Stimulated activated CD4-positive, alpha-beta T cell treated with anti-CD3 and anti-CD28 coated beads, Interleukin-15, amount 100 ng/mL, for 48 hours (primary cell): ENCODE data around the gene PDLIM3.
"Not testable (repeated sequence)": the region's sequence is repeated elsewhere in the genome, so short reads cannot be mapped to it uniquely, and the experiment has no call there.

ENCODE experiments used
- DNase-seq, 2 donors: peaks; one replicate each; pipeline ENCODE4 v3.0.0-alpha.2; 2020; ENCODE audit warnings: low read depth in 2 of 2

The PDLIM3 gene

DNA sequence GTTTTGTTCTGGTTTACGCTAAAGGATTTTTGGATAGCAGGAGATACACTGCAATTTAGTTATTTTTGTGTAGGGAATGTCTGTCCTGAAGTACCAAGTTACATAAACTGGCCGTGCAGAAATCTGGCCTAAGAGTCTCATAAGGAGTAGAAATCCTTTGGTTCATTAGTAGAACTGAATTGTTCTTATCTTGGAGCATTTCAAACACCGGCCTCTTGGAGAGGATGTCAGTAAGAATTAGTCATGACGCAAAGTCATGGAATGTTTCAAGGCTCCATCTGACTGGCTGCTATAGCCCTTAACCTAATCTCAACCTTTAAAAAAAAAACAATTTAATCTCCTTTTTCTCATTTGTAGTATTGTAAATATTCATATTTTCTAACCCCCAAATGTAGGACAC lies 15.2 kb downstream of the PDLIM3 start:
- no peak for DNase-seq

DNA sequence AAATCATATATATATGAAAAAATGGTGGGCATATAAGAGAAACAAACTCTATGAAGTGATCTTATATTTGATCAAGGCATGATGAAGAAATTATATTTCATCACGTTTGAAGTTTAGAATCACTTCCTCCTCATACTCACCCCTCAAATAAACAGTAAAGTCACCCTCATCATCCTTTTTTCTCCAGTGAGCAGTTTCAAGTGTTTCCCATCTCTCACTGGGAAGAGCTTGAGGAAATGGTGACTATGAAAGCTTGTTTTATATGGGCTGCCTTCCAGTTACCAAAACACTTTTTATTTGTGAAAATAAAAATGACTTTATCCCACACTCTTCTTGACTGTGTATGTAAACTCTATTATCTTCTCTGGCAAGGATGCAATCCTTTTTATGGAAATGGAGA lies 16.8 kb downstream of the PDLIM3 start:
- DNase-seq, result no peak

DNA sequence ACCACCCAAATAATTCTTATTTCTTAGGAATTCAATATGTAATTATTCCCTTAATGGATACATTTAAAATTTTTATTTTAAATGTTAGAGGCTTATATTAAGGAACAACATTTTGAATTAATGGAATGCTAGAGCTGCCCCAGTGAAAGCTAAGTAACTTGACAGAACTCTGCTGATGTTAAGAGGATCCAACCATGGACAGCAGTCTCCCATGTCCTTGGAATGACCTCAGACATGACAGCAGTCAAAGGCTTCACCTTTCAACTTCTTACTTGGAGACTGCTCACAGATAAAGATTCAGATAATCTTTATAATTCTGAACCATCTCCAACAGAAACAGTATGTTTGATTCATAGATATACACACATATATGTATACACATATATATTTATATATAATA lies 17.2 kb downstream of the PDLIM3 start:
- no peak for DNase-seq

DNA sequence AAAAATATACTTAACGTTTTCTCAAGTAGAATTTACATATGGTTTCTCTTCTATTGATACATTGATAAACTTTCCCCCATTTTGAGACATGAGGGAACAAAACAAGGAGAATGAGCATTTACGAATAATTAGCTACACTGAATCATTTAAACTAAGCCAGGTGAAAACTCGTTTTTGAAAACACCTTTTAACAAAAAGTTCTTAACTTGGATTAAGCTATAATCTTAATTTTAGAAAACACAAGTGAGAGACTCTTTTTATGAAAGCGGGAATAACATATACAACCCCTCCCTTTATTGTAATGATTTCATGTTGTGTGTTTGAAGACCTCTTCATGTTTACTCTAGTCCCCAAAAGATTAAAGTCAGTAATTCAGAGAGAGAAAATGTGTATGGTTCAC lies 20.1 kb downstream of the PDLIM3 start:
- no peak for DNase-seq

DNA sequence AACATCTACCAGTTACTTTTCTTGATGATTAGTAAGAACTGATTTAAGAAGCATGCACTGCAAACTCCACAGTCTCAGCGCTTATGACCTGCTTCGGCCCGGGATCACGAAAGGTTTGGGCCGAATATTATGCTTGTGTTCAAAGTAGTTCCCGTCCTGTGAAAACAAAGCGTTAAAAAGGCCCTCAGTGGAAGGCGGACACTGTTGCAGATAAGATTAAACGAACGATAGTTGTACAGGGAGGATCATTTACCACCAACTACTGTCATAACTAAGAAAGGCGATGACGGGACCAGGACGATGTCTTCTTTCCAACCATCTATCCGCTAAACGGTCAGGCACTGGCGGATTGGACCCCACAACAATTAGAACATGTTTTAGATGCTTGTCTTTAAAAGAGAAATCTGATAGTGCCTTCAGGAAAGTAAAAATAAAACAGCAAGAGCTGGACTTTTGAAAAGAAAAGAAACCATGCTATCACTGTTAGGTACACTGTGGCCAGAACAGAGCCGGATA lies 21.1 kb downstream of the PDLIM3 start:
- DNase-seq, result no peak

DNA sequence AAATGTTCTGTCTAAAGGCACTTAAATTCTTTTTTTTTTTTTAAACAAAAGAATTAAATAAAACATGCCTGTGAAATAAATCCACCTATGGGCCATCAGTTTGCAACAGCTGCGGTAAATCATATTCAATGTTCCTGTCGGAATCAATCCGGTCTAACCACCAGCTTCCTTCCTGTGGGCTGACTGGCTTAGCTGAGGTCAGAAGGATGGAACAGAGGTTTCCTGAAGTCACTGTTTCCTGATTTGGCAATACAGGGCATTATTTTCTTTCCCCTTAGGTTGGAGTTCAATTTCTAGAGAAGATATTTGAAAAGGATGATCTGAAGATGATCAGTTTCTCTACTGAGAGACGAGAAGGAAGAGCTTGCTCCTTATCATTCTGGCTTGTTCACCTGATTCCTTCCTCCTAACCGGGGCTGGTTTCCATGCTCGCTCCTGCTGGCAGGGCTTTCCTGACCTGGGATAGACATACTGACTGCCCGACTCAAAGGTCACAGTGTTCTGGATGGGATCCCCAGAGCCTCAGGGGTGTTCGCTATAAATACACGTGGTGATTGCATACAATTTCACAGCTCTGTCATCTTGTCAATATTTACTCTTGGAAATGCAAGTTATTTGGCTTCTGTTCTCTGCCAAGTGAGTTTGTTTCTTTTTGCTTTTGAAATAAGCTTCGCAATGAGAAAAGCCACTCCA lies 21.7 kb downstream of the PDLIM3 start:
- DNase-seq, result no peak

DNA sequence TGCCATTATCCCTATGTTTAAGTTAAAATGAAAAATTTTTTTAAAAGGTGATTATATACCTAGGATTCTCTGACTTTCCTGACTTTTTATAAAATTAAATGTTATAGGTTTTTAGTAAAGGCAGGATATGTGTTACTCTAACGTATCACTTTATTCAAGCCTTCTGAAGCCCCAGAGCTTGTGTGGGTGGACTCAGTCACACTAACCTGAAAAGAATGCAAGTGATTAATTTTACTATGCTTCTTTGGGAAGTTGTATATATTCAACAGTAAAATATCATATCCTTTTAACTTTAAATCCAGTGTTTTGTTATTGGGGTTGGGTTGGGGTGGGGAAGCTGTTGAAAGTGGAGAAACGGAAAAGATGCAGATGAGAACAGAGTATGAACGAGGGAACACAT lies 22.8 kb downstream of the PDLIM3 start:
- DNase-seq, result no peak

DNA sequence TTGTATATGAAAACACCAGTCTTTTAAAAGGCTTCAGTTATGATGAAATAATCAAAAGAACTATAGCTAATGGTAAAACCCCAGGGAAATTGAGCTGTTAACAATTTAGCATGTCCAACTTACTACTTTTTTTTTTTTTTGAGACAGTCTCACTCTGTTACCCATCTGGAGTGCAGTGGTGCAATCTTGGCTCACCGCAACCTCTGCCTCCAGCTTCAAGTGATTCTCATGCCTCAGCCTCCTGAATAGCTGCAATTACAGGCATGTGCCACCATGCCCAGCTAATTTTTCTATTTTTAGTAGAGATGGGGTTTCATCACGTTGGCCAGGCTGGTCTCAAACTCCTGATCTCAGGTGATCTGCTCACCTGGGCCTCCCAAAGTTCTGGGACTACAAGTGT lies 24.1 kb downstream of the PDLIM3 start:
- not testable (repeated sequence) for DNase-seq

DNA sequence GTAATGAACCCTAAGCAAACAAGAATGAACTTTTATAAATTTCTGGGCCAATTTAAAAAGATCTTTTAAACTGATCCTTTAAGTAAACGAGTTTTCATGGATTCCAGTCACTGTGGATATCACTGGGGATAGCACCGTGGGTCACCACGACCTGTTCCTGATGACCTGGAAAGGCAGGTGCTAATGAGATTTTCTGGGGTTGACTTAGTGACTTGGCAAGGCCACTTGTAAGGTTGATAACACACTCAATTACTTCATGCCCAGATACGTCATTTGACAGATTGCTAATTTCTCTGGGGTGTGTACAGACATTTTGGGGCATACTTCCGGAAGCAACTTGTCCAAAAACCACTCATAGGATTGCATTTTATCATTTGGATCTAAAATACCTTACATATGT lies 24.5 kb downstream of the PDLIM3 start:
- DNase-seq, result no peak

DNA sequence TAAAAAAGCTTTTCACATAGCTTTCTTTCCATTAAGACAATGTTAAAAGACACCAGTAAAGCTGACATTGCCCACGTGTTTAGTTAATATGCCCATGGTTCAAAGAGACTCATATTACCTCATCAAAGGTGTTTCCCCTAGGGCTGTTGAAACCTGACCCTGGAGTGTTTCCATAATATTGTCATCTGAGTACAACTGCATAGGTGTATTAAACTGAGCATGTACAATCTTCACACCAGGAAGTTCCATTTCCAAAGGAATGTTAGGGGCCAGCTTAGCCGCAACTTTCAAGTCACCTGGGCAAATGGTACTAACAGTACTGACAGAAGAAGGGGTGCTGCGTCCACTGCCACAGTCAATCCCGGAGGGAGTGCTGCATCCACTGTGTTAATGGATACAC lies 27.1 kb downstream of the PDLIM3 start:
- no peak for DNase-seq

DNA sequence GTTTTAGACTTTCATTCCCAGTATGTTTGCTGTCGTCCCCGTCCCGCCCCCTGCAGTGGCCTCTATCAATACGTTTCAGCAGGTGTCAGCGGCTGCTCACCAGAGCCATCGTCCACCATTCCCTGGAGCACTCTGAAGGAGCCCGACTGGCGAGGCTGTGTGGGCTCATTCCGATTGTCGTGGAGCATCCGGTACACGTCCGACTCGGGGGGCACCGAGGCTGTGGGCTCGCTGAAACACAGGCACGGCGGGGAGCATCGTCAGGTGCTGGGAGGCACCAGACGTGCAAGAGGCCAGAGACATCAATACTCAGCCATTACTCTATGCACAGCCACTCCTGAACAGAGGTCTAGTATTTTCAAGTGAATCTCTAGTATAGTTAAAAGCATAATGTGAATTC lies 28.9 kb downstream of the PDLIM3 start:
- no peak for DNase-seq

DNA sequence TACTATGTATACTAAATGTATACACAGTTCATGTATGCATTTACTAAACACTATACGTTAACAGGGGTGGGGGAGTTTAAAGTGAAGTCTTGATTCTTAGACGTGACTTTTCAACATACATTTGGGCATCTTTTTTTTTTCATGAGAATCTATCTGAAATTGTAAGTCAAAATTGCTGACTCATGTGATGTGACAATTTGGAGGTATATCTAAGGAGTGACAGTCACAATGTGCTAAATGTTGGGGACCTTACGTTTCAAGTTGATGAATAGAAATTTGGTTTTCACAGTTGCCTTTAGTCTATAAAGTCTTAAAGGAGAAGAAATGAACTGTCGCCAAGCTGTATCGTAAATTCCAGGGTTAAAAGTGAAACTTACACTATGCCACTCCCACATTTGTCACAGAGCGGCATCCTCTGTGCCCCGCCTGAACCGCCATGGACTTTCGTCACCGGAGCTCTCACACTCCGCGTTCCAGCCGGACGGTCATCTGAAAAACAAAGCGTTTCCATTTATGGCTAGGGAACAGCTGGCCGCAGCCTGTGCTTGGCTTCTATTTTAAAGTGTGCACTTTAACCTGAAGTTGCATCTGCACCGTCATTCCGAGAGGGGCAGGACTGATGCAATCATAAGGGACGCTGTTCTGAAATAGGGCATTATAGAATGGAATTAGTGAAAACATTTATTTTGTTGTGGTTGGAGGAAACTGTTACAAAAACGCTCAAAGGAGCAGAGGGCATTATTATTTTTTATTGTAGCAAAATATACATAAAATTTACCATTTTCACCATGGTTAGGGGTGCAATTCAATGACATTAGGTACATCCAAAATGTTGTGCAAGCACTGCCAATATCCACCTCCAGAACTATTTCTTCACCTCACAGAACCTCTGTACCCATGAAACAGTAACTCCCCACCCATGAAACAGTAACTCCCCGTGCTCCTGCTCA lies 30.9 kb downstream of the PDLIM3 start:
- DNase-seq, result no peak

DNA sequence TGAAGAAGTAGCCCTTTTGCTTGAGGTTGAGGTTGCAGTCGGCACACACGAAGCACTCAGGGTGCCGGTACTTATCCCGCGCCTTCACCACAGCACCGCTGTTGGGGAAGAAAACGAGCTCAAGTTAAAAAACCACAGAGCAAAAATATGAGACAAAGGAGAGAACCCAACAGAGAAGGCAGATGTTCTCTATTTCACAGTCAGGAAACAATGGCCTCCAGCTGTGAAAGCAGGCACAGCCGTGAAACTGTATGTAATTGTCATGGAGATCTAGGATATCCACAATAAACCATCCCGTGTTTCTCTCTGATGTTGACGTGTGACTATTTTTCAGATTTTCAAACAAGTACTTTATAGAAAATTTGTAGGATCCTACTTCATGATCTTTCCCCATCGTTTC lies 32.9 kb downstream of the PDLIM3 start:
- no peak for DNase-seq

DNA sequence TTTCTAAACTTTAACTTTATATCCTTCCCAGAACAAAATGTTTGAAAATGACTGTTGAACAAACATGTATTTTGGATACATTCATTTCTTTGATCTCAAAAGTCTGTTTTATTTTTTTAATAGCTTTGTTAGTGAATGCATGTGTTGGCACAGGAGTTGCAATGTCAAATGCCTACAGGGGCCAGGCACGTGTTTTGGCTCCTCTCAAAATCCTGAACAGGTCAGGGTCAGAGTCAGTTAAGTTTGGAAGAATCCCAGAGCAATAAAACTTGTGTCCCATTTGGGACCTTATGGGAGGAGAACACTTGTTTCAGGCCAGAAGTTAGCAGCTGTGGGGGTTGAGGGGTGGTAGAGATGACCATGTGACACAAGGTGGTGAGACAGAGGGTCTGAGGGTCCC lies 34.7 kb downstream of the PDLIM3 start:
- no peak for DNase-seq

DNA sequence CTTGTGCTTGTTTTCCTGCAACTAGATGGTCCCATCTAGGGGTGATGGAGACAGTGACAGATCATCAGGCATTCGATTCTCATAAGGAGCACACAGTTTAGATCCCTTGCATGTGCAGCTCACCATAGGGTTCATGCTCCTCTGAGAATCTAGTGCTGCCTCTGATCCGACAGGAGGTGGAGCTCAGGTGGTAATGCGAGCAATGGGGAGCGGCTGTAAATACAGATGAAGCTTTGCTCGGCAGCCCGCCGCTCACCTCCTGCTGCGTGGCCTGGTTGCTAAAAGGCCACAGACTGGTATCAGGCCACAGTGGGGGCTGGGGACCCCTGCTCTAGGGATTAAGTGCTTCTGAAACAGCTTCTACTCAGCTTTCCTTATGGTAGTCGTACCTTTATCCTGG lies 35.3 kb downstream of the PDLIM3 start:
- DNase-seq, result no peak

DNA sequence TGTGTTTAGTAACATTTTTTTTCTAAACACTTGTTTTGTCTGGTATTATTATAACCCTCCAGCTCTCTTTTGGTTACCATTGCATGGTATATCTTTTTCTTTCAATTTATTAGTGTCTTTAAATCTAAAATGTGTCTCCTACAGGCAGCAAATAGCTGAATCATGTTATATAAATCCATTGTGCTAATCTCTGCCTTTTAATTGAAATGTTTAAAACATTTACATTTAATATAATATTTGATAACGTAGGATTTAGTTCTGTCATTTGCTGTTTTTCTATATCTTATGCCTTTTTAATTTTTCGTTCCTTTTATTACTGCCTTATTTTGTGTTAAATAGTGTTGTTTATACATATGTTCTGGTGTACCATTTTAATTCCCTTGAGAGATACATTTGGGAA lies 46.7 kb downstream of the PDLIM3 start:
- DNase-seq, result no peak

DNA sequence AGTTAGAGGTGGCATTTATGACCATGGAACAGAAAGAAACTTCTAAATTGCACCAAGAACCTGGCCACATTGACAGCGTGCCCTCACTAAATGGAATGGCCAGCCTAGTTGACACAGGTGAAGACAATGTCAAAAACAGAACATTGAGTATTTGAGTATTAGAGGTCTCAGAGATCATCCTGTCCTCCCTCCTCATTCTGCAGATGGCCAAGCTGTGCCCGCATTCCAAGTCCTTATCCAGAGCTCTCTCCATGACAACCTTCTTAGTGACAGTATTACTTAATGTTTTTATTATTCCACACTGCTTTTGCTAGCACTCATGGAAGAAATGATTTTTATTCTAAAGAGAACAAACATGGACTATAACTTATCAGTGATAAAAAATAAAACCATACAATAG lies 53.9 kb downstream of the PDLIM3 start:
- no peak for DNase-seq

DNA sequence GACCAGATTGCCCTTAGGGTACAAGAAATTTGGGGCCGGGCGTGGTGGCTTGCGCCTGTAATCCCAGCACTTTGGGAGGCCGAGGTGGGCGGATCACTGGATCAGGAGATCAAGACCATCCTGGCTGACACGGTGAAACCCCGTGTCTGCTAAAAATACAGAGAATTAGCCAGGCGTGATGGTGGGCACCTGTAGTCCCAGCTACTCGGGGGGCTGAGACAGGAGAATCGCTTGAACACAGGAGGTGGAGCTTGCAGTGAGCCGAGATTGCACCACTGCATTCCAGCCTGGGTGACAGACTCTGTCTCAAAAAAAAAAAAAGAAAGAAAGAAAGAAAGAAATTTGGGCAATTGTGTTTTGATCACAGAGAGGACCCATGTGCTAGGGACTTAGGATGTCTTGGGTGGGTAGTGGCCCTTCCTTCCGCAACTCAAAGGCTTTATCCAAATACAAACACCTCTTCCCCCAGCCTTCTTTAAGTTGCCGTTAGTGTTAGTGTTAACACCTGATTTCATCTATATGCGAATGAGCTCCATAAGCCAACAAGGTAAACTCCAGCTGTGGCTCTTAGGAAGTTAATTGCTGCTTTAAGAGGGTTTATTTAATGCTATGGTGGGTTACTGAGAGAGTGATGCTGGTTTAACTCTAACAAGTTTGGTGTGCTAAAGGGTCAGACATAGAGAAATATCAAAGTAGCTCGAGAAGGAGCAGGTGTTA lies 55.1 kb downstream of the PDLIM3 start:
- DNase-seq, result no peak

DNA sequence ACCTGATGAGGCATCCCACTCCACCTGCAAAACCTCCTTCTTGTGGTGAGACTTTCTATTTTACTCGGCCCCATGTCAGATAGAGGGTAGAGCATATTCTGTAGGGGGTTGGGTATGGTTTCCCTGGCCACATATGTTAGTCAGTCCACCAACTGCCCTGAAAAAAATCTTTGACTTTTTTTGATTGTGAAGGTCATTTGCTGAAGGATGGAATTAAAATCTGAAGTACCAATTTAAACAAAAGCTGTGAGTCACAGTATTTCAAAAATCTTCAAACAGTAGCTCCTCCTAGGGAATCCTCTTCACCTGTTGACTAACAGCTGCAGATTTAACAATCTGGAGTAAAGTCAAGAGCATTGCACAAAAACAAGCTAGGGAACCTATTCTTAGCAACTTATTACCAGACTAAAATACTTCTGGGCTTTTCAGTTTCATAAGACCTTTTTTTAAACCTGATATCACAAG lies 55.8 kb downstream of the PDLIM3 start:
- DNase-seq, result no peak

DNA sequence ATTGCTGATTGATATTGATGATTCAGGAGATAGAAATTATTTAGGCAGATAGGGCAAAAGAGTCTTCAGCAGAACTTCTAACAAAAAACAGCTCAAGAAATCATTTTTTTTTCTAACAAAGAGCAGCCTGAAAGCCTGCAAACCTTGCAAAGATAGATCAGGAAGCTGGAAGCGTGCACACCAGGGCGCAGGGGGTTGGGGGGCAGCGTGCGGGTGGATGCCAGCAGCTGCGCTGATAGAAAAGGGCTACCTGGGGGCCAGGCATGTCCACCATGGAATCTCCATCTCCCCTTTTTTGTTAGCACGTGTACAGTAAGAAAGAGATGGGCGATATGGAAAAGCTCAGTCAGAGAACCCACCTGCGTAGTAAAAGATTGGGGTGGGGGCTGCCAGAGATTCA lies 62.1 kb downstream of the PDLIM3 start:
- no peak for DNase-seq

DNA sequence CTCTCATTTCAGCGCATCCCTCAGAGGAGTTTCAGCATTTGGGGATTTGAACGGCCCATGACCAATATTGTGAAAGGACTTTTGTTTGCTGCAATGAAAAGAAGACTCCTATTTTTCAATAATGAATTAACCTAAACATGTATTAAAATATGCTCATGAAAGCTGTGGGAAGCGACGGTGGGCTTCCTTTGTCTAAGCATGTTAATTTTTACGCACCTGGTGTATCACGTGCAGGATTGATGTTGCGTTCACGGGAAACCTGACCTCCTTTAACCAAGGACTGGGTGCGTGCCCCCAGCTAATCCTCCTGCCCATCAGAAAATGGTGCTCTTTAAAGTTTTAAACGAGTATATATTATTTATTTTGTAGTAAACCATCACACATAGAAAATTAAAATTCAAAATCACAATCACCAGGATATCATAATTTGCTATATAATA lies 63.2 kb downstream of the PDLIM3 start:
- DNase-seq, result no peak
